Left ventricle myocardium superior (tissue), 1 donor: ENCODE results near the gene KRT7. TPM values are rescaled to one million over a fixed set of nuclear protein-coding genes. Genes with fewer than 3 reads are reported as not detected.
"Not testable (repeated sequence)": the region's sequence is repeated elsewhere in the genome, so short reads cannot be mapped to it uniquely, and the experiment has no call there.

ENCODE experiments used
- ATAC-seq: fragments of 200-7000 bp; cut with Tn5 transposase; one replicate; pipeline ENCODE4 v1.9.1; 2020; ENCODE audit warnings: mild to moderate bottlenecking, moderate library complexity
- DNase-seq: peaks from one replicate; pipeline ENCODE4 v3.0.0-alpha.2; 2020
- intact Hi-C: fragments of 100-400 bp; cut with micrococcal nuclease; formaldehyde crosslinking; loops from one replicate; pipeline ENCODE4 v1.11.0; 2022
- total RNA-seq: library from RNA; stranded (reverse); fragmentation: NEBNext Ultra II Directional; extraction: Animal tissue kit (Norgen Biotek cat#: 25700); gene quantifications from one replicate; pipeline ENCODE4 v1.2.1, GENCODE V29; 2021
- donor health status: DM: no; HTN: yes; CAD: no; lungs with severe emphysema.

Gene KRT7
- total RNA-seq, 1 donor from 2014 or later: 0.69 TPM

DNA sequence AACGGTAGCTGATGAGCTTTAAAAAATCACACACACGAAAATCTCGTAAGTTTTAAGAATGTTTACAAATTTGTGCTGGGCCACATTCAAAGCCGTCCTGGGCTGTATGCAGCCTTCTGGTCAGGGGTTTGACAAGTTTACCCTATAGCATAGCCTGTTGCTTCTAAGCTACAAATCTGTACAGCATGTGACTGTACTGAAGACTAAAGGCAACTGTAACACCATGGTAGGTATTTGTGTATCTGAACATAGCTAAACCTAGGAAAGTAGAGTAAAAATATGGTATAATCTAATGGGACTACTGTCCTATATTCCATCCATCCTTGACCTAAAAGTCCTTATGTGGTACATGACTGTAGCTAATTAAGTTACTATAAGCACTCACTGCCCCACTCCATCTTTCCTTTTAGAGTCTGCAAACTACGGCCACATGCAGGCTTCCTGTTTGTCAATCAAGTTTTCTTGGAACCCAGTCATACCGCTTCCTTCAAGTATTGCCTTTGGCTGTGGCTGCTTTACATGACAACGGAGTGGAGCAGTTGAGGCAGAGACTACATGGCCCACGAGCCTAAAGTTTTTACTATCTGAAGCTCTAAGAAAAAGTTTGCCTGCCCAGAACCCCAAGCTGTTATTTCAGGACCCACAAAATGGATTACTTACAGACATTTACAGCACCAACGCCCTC lies 18.5 kb downstream of the KRT7 start:
- ATAC-seq (no peak), DNase-seq (no peak)
- intact Hi-C loops: no loop called here

GRCh38 chr12:52252175-52252615 lies 19.2 kb downstream of the KRT7 start:
- not testable (repeated sequence) for ATAC-seq

DNA sequence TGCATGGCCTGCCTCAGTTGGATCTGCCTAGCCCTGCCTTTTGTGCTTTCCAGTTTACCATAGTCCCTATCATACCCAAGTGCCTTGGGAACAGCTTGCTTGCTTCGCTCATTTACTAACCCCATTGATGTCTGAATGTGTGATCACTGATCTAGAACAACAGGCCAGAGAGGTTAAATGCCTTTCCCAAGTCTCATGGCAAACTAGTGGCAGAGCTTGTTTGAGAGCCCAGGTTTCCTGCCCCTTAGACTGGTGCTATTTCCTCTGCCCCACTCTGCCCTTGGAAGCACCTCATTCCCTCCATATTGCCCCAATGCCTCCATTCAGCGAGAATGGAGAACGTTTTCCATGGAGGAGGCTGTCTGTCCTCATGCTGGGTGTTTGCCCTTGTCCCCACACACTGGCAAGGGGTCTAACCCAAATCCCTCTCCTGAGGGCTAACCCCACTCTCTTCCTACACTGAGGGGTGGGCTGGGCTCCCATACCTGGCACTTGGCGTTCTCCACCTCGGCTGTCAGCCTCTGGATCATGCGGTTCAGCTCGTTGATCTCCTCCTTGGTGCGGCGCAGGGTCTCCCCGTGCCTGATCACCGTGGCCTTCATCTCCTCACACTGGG lies 19.8 kb downstream of the KRT7 start:
- intact Hi-C loops: no loop called here
- ATAC-seq (no peak), DNase-seq (no peak)

More at GRCh38 chr12:52252175-52252615, 19.2 kb downstream of the KRT7 start:
- intact Hi-C loops, DNase-seq: not testable (repeated sequence)

- ATAC-seq (no peak), DNase-seq (no peak)
- intact Hi-C loops: no loop called here
Observed at GRCh38 chr12:52253391-52254179, 20.5 kb downstream of the KRT7 start.

GRCh38 chr12:52254180-52254964 lies 21.3 kb downstream of the KRT7 start:
- DNase-seq (no peak), ATAC-seq (no peak)
- intact Hi-C loops: no loop called here

- intact Hi-C loops: no loop called here
- ATAC-seq: no peak
- no peak for DNase-seq
Observed at GRCh38 chr12:52254965-52255751, 22.1 kb downstream of the KRT7 start.

DNA sequence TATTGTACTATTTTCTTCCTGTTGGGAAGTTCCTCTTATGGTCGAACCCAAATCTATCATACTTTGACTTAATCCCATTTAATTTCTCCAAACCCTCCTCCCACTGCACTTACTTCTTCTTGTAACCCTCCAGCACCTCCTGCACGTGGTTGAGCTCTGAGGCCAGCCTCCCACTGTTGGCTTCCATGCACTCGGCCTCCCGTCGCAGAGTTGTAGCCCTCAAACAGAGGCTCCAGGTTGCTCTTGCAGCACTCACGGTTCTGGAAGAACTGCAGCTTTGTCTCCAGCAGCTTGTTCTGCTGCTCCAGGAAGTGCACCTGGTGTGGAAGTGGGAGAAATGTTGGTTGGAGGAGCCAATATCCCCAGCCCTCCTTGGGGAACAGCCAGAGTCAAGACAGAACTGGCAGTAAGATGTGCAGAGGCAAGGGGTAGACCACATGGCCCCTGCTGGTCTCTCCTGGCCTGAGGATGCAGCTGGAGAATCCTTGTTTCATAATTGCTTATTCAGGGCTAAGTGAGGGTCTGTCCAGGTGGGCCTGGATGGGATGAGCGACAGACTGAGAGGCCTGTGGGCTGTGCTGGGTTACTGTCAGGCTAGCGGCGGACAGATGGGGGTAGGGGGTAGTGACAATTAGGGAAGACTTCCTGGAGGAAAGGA lies 23.0 kb downstream of the KRT7 start:
- intact Hi-C loops: no loop called here
- ATAC-seq: no peak
- no peak for DNase-seq

GRCh38 chr12:52256584-52256935 lies 23.5 kb downstream of the KRT7 start:
- intact Hi-C loops: no loop called here
- DNase-seq (no peak), ATAC-seq (no peak)

DNA sequence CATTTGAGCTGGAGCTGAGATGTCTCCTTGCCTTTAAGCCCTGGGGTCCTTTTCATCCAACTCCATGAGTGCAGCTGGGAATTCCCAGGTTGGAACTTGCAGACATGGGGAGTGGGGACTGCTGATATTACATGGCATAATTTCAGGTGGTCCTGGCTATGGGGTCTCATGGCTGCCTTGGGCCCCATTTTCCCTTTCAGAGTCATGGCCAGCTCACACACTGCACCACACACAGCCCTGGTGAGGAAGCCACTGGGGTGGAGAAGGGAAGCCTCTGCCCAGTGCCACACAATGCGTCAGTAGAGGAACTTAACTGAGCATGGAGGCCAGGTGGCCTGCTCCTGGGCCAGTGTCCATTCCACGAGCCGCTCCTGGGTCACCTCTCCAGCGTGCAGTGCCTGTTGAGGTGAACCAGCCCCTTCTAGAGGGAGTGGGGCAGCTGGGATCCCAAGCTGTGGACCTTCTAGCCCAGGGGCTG lies 24.1 kb downstream of the KRT7 start:
- DNase-seq (no peak), ATAC-seq (no peak)
- intact Hi-C loops: no loop called here

DNA sequence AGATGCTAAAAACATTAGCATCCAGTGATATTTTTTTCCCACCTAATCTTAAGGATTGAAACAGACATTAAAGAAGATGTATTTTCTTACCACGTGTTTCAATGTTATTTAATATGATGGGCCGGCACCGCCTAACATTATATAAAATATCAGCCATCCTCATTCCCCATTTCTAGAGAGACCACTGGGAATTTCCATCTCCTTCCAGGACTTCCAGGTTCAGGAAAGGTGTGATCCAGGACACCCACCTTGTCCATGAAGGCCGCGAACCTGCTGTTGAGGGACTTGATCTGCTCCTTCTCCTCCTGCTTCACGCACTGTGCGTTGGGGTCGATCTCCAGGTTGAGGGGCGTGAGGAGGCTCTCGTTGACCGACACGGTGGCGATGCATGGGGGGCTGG lies 24.9 kb downstream of the KRT7 start:
- intact Hi-C loops, DNase-seq, ATAC-seq: not testable (repeated sequence)

DNA sequence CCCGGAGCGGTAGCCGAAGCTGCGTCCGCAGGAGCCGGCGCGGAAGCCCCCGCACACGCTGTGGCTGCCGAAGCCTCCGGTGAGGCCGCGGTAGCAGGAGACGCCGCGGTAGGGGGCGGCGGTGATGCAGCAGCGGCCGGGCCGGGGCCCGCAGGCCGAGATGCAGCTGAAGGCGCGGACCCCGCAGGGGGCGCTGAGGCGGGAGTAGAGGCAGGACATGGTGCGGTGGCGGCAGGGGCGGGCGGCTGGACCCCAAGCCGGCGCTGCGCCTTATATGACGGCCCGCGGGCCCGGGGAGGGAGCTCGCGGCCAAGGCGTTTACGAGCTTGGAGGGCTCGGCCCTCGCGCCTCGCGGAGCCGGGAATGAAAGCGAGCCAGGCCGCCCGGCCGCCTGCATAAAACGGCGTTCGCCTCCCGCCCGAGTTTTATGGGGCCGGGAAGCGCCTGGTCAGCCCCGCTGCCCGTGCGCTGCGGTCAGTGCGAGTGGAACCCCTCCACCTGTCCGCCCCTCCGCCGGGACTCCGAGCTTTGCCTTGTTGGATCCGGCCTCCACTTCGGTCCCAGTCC lies 25.4 kb downstream of the KRT7 start:
- ATAC-seq (peak; percentile 36), DNase-seq (no peak)
- intact Hi-C loops: no loop called here

- intact Hi-C loops: no loop called here
- DNase-seq (no peak), ATAC-seq (no peak)
Observed at GRCh38 chr12:52259657-52260243, 26.7 kb downstream of the KRT7 start.

DNA sequence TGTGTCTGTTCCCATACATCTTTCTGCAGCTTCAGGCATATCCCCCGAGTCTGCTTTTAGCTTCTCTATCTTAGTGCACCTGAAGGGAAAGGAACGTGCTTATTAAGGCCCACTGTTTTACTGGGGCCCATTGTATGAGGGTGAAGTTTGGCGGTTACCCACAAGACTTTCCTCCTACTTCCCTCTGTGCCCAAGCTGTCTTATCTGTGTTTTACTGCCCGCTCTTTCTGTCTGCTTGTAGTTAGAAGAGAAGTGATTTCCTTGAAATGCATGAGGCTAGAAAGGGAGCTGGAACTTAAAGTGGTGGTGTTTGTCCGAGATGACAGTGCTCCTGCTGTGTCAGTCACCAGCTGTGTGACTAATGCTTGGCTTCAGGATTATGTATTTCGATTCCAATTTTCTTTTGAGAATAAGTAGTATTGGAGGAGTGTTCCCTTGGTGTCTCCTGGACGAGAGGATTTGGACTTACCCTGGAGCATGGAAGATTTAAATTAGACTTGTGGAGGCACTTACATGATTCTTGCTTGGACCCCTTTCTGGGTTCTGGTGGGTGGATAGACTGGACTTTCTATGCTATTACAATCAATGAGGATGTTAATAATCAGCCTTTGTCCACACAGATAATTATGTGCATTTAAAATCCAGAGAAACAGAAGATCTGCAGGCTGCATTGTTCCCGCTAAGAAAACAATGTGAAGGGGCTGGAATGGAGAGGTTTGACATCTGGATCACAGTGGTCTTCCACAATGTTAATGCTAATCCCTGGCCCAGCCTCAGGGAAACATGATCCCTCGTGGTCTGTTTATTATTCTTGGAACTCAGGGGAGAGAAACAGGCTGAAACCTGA lies 27.5 kb downstream of the KRT7 start:
- no peak for ATAC-seq
- no peak for DNase-seq
- intact Hi-C loops: no loop called here

DNA sequence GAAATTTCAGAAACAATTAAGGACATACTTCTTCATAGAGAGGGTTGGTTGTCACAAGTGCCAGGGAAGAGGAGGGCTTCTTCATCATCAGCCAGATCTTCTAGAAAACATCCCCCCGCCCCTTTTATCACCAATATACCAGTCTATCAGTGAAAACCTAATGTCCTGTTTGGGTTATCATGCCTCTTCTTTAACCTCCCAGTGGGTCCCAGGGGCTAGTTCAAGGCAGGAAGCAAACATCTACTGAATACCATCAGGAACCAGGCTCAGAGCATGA lies 28.1 kb downstream of the KRT7 start:
- ATAC-seq (no peak), DNase-seq (no peak)
- intact Hi-C loops: no loop called here

- ATAC-seq: no peak
- intact Hi-C loops: no loop called here
- DNase-seq: no peak
Observed at GRCh38 chr12:52262286-52262685, 29.2 kb downstream of the KRT7 start.

- intact Hi-C loops: no loop called here
- ATAC-seq: no peak
- no peak for DNase-seq
Observed at GRCh38 chr12:52263761-52264434, 30.9 kb downstream of the KRT7 start.
